Measurements from ENCODE around the gene OR51E1.

Gene OR51E1

GRCh38 chr11:4611986-4612385 lies 31.8 kb upstream of the OR51E1 start:
- peaks cover 15% of the 10 kb centered on the region for H3K4me1 ChIP-seq (ENCODE audit: insufficient read depth, low read length, poor library complexity, severe bottlenecking)
- no peak overlapping the region for H3K4me3 ChIP-seq (ENCODE audit: low read length, poor library complexity, severe bottlenecking)
- H3K79me2 ChIP-seq (ENCODE audit: insufficient read depth, low read length): peaks cover 5% of the 10 kb centered on the region
- H3K27me3 ChIP-seq (ENCODE audit: insufficient read depth, low read length, poor library complexity, severe bottlenecking): peaks cover 34% of the 10 kb centered on the region
- no peak overlapping the region for H3K9ac ChIP-seq (ENCODE audit: low read depth, low read length, poor library complexity, severe bottlenecking)
- no peak for TF ChIP-seq EZH2phosphoT487 (IDR thresholded peaks at IDR 0.05; ENCODE audit: borderline replicate concordance)
- TF ChIP-seq CTCF (conservative IDR thresholded peaks at IDR 0.05; ENCODE audit: low read length): no peak
- H3K36me3 ChIP-seq (ENCODE audit: insufficient read depth, low read length): no peaks in the 10 kb centered on the region
- no peaks in the 10 kb centered on the region for H4K20me1 ChIP-seq (ENCODE audit: insufficient read depth, low read length, poor library complexity, severe bottlenecking)
- no peaks in the 10 kb centered on the region for H3K9me3 ChIP-seq (ENCODE audit: insufficient read depth, low read depth, low read length)
- no peaks in the 10 kb centered on the region for H3K9me2 ChIP-seq (replicated peaks; ENCODE audit: low read depth, low read length)
- no peak overlapping the region for H2AFZ ChIP-seq (ENCODE audit: low read length)
- no peaks in the 10 kb centered on the region for H3F3A ChIP-seq (ENCODE audit: low read depth)
- H3K4me2 ChIP-seq (ENCODE audit: low read depth, low read length, poor library complexity, severe bottlenecking): no peak overlapping the region

GRCh38 chr11:4615856-4616444 lies 27.8 kb upstream of the OR51E1 start:
- Histone ChIP-seq H3K9me2 (replicated peaks; ENCODE audit: low read depth, low read length) (no peaks in the 10 kb centered on the region), H2AFZ (ENCODE audit: low read length) (no peak overlapping the region), H3K4me1 (ENCODE audit: insufficient read depth, low read length, poor library complexity, severe bottlenecking) (no peaks in the 10 kb centered on the region), H3K27me3 (ENCODE audit: insufficient read depth, low read length, poor library complexity, severe bottlenecking) (peaks cover 34% of the 10 kb centered on the region), H3K9ac (ENCODE audit: low read depth, low read length, poor library complexity, severe bottlenecking) (no peak overlapping the region), H3F3A (ENCODE audit: low read depth) (no peaks in the 10 kb centered on the region), H3K36me3 (ENCODE audit: insufficient read depth, low read length) (no peaks in the 10 kb centered on the region), H3K4me2 (ENCODE audit: low read depth, low read length, poor library complexity, severe bottlenecking) (no peak overlapping the region), H3K79me2 (ENCODE audit: insufficient read depth, low read length) (no peaks in the 10 kb centered on the region), H3K9me3 (ENCODE audit: insufficient read depth, low read depth, low read length) (no peaks in the 10 kb centered on the region), H3K4me3 (ENCODE audit: low read length, poor library complexity, severe bottlenecking) (no peak overlapping the region), H4K20me1 (ENCODE audit: insufficient read depth, low read length, poor library complexity, severe bottlenecking) (no peaks in the 10 kb centered on the region)
- TF ChIP-seq EZH2phosphoT487 (IDR thresholded peaks at IDR 0.05; ENCODE audit: borderline replicate concordance) (no peak), CTCF (conservative IDR thresholded peaks at IDR 0.05; ENCODE audit: low read length) (no peak)

GRCh38 chr11:4619514-4619913 lies 24.3 kb upstream of the OR51E1 start:
- TF ChIP-seq EZH2phosphoT487 (IDR thresholded peaks at IDR 0.05; ENCODE audit: borderline replicate concordance) (no peak), CTCF (conservative IDR thresholded peaks at IDR 0.05; ENCODE audit: low read length) (no peak)
- no peak overlapping the region for H3K4me2 ChIP-seq (ENCODE audit: low read depth, low read length, poor library complexity, severe bottlenecking)
- H3K9me3 ChIP-seq (ENCODE audit: insufficient read depth, low read depth, low read length): no peaks in the 10 kb centered on the region
- no peaks in the 10 kb centered on the region for H3K9me2 ChIP-seq (replicated peaks; ENCODE audit: low read depth, low read length)
- H4K20me1 ChIP-seq (ENCODE audit: insufficient read depth, low read length, poor library complexity, severe bottlenecking): no peaks in the 10 kb centered on the region
- H3K4me1 ChIP-seq (ENCODE audit: insufficient read depth, low read length, poor library complexity, severe bottlenecking): no peaks in the 10 kb centered on the region
- H2AFZ ChIP-seq (ENCODE audit: low read length): no peak overlapping the region
- peaks cover 12% of the 10 kb centered on the region for H3K27me3 ChIP-seq (ENCODE audit: insufficient read depth, low read length, poor library complexity, severe bottlenecking)
- no peak overlapping the region for H3K9ac ChIP-seq (ENCODE audit: low read depth, low read length, poor library complexity, severe bottlenecking)
- H3K79me2 ChIP-seq (ENCODE audit: insufficient read depth, low read length): no peaks in the 10 kb centered on the region
- no peak overlapping the region for H3K4me3 ChIP-seq (ENCODE audit: low read length, poor library complexity, severe bottlenecking)
- H3K36me3 ChIP-seq (ENCODE audit: insufficient read depth, low read length): no peaks in the 10 kb centered on the region
- H3F3A ChIP-seq (ENCODE audit: low read depth): no peaks in the 10 kb centered on the region

Measured in Loucy (cell line).